Ovary (tissue), 9 donors: ENCODE data around the gene NIT1. TPM values are rescaled to one million over a fixed set of nuclear protein-coding genes. Genes with fewer than 3 reads are reported as not detected.
"Not testable (repeated sequence)": the region's sequence is repeated elsewhere in the genome, so short reads cannot be mapped to it uniquely, and the experiment has no call there.

Experiments used
- DNase-seq, 5 donors: peaks; one replicate each; pipeline ENCODE4 v3.0.0-alpha.2; 2019 to 2020
- H3K27ac ChIP-seq, 2 donors: fragments of 200-600 bp; one replicate each; pipeline versions ENCODE4 v1.5.1 to v1.8.0; 2019 to 2022
- H3K27me3 ChIP-seq: fragments of 200-600 bp; one replicate; pipeline ENCODE4 v1.8.0; 2022
- H3K36me3 ChIP-seq: fragments of 200-600 bp; sonication (generic); one replicate; pipeline ENCODE4 v1.5.1; 2019
- H3K4me1 ChIP-seq: one replicate; pipeline ENCODE4 v1.8.1; 2013; ENCODE audit warnings: mild to moderate bottlenecking, moderate library complexity; ENCODE audit not compliant: insufficient read depth
- H3K4me3 ChIP-seq: fragments of 200-600 bp; sonication (generic); one replicate; pipeline ENCODE4 v1.5.1; 2017
- H3K9me3 ChIP-seq, 2 donors: fragments of 200-600 bp in 1 of 2; sonication (generic) in 1 of 2; one replicate each; pipeline versions ENCODE4 v1.5.1 to v1.8.1; 2013 to 2019; ENCODE audit warnings: mild to moderate bottlenecking in 1 of 2, moderate library complexity in 1 of 2
- EP300 ChIP-seq: sonication (generic); formaldehyde crosslinking; IDR thresholded peaks from one replicate; pipeline ENCODE4 v1.6.1; 2017; ENCODE audit warnings: antibody characterized with exemption
- POLR2A ChIP-seq: fragments of 450-650 bp; IDR thresholded peaks from one replicate; pipeline ENCODE4 v1.6.1; 2017; ENCODE audit warnings: antibody characterized with exemption, mild to moderate bottlenecking, moderate library complexity
- WGBS, 3 donors: extraction: QIAGEN DNeasy Blood & Tissue Kit in 1 of 3; methylation state at CpG; one replicate each; pipeline versions ENCODE4 v1.1.5 to v1.1.7; 2013 to 2017; 5-methylcytosine and 5-hydroxymethylcytosine counted together
- intact Hi-C, 4 donors: fragments of 100-400 bp; cut with DNase I; formaldehyde crosslinking; loops; one replicate each; pipeline versions ENCODE4 v1.11.0 to v1.15.1; 2022 to 2023
- polyA plus RNA-seq, 2 donors: library from polyadenylated mRNA; stranded (reverse); fragments of 200-250 nt in 1 of 2; fragments of 350-450 nt in 1 of 2; fragmentation: Illumina TruSeq in 1 of 2; extraction: RNeasy Lipid Tissue Mini Kit (QIAGEN cat#74804) in 1 of 2; gene quantifications; one replicate each; pipeline ENCODE4 v1.2.3, GENCODE V29; 2013 to 2014
- total RNA-seq, 7 donors: library from RNA; depleted of rRNA in 2 of 7; stranded (reverse); fragments of >200 nt in 2 of 7; fragmentation: NEBNext Ultra II Directional in 3 of 7; extraction: Animal tissue kit (Norgen Biotek cat#: 25700) in 3 of 7; gene quantifications; one replicate each; pipeline versions ENCODE4 v1.1.0 to v1.2.4, GENCODE V29; 2016 to 2023
- TF ChIP-seq, protein P1 (sequence below), 3 donors: fragments of 450-650 bp in 2 of 3; fragments of 200-600 bp in 1 of 3; IDR thresholded peaks; one replicate each; pipeline versions ENCODE4 v1.5.1 to v1.8.0; 2016 to 2022; ENCODE audit warnings: antibody characterized with exemption in 3 of 3, mild to moderate bottlenecking in 1 of 3
- donor health status: DM: no; HTN: no; CAD: no; lungs with moderate emphysema.
- donor health status: DM: no; HTN: no; CAD: no.
- donor health status: Bipolar disorder and iron deficiency.
- donor health status: DM: yes; HTN: yes; CAD: no.
- donor health status: DM: no; HTN: no; CAD: no.
- donor health status: DM: yes; HTN: yes; CAD: no.

NIT1 gene
- total and polyA plus RNA-seq, 9 donors = 25.4 to 37.5 (median 36.6) TPM

DNA sequence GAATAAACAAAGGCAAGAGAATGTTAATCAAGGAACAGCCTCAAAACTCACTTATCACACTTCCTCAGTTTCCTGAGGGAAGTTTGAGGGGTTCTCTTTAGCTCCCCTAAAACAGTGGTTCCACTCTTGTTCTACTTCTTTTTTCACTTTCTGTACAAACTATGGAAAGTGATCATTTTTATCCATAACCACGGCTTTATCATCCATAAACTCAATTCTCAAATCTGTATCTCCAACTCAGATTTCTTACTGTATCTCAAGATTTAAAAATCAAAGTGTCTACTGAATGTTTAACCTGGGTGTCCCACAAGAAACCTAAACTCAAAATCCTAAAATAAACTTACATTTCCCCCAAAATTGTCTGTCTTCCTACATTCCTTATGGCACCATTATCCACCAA is 4.0 kb upstream of the NIT1 start:
- WGBS, 3 donors = 83 to 89% (median 84%) methylated on average over 1 of the region's 1 CpG
- DNase-seq = no peak
- TF ChIP-seq EP300 (no peak), POLR2A (no peak)
- TF ChIP-seq, protein P1, sequence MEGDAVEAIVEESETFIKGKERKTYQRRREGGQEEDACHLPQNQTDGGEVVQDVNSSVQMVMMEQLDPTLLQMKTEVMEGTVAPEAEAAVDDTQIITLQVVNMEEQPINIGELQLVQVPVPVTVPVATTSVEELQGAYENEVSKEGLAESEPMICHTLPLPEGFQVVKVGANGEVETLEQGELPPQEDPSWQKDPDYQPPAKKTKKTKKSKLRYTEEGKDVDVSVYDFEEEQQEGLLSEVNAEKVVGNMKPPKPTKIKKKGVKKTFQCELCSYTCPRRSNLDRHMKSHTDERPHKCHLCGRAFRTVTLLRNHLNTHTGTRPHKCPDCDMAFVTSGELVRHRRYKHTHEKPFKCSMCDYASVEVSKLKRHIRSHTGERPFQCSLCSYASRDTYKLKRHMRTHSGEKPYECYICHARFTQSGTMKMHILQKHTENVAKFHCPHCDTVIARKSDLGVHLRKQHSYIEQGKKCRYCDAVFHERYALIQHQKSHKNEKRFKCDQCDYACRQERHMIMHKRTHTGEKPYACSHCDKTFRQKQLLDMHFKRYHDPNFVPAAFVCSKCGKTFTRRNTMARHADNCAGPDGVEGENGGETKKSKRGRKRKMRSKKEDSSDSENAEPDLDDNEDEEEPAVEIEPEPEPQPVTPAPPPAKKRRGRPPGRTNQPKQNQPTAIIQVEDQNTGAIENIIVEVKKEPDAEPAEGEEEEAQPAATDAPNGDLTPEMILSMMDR (IDR thresholded peaks at IDR 0.05) = no peak
- intact Hi-C loops = no loop called here
- H3K4me1 ChIP-seq = peaks cover 13% of the 10 kb centered on the region
- H3K27me3 ChIP-seq = no peaks in the 10 kb centered on the region
- H3K9me3 ChIP-seq = no peaks in the 10 kb centered on the region
- no peaks in the 10 kb centered on the region for H3K36me3 ChIP-seq
- no peak overlapping the region for H3K4me3 ChIP-seq
- no peak overlapping the region for H3K27ac ChIP-seq

DNA sequence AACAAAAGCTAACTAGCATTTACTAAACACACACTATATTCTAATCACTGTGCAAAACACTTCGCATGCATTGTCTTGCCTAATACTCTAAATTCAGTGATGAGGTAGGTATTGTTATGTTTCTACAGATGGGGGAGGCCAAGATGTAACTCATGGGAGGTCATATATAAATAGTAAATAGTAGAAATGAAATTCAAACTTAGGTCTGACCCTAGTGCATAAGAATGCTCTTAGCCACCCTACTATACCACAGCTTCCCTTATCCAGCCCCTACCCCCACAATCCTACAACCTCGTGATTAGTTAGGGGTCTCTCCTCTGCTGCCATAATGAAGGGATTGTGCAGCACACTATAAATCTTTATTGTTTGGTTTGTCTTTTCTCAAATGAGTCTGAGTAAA is 3.3 kb upstream of the NIT1 start:
- Histone ChIP-seq H3K9me3 (no peaks in the 10 kb centered on the region), H3K27me3 (no peaks in the 10 kb centered on the region), H3K27ac (no peak overlapping the region), H3K36me3 (no peaks in the 10 kb centered on the region), H3K4me3 (no peak overlapping the region), H3K4me1 (peaks cover 19% of the 10 kb centered on the region)
- no peak for DNase-seq
- intact Hi-C loops = no loop called here
- TF ChIP-seq EP300 (no peak), POLR2A (no peak)
- TF ChIP-seq, protein P1 (IDR thresholded peaks at IDR 0.05) = no peak
- WGBS, 3 donors = 74 to 86% (median 86%) methylated on average over 2 of the region's 2 CpGs

DNA sequence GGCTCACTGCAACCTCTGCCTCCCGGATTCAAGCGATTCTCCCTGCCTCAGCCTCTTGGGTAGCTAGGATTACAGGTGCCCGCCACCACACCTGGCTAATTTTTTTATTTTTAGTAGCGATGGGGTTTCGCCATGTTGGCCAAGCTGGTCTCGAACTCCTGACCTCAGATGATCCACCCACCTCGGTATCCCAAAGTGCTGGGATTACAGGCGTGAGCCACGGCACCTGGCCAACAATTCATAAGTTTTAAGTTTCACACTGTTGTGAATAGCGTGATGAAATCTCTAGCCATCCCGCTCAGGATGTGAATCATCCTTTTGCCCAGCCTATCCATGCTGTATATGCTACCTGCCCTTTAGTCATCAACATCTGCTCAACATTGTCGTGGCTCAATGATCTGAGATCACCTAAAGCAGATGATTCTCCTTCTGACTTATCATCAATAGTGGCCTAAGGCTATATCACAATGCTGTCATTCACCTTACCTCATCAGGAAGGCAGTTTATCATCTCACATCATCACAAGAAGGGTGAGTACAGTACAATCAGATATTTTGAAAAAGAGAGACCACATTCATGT is 2.7 kb upstream of the NIT1 start:
- intact Hi-C loops = no loop called here
- peaks cover 23% of the 10 kb centered on the region for H3K4me1 ChIP-seq
- H3K27me3 ChIP-seq = no peaks in the 10 kb centered on the region
- H3K4me3 ChIP-seq = no peak overlapping the region
- H3K9me3 ChIP-seq = no peaks in the 10 kb centered on the region
- H3K36me3 ChIP-seq = no peaks in the 10 kb centered on the region
- no peak overlapping the region for H3K27ac ChIP-seq
- DNase-seq = no peak
- TF ChIP-seq, protein P1 (IDR thresholded peaks at IDR 0.05) = no peak
- TF ChIP-seq EP300 (no peak), POLR2A (no peak)
- 93 to 95% (median 93%) methylated on average over 12 of the region's 12 CpGs for WGBS, 3 donors

DNA sequence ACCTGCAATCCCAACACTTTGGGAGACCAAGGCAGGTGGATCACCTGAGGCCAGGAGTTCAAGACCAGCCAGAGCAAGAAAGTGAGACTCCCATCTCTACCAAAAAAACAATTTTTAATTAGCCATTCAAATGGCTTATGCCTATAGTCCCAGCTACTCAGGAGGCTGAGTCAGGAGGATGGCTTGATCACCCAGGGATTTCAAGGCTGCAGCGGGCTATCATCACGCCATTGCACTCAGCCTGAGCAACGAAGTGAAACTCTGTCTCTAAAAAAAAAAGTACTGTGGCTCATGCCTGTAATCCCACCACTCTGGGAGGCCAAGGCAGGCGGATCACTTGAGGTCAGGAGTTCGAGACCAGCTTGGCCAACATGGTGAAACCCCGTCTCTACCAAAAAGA is 1.9 kb upstream of the NIT1 start:
- WGBS, 3 donors = 83 to 85% (median 83%) methylated on average over 6 of the region's 6 CpGs
- H3K4me1 ChIP-seq = peaks cover 23% of the 10 kb centered on the region
- DNase-seq, H3K27me3 ChIP-seq, intact Hi-C loops, H3K27ac ChIP-seq, H3K9me3 ChIP-seq, H3K36me3 ChIP-seq, H3K4me3 ChIP-seq: not testable (repeated sequence)

DNA sequence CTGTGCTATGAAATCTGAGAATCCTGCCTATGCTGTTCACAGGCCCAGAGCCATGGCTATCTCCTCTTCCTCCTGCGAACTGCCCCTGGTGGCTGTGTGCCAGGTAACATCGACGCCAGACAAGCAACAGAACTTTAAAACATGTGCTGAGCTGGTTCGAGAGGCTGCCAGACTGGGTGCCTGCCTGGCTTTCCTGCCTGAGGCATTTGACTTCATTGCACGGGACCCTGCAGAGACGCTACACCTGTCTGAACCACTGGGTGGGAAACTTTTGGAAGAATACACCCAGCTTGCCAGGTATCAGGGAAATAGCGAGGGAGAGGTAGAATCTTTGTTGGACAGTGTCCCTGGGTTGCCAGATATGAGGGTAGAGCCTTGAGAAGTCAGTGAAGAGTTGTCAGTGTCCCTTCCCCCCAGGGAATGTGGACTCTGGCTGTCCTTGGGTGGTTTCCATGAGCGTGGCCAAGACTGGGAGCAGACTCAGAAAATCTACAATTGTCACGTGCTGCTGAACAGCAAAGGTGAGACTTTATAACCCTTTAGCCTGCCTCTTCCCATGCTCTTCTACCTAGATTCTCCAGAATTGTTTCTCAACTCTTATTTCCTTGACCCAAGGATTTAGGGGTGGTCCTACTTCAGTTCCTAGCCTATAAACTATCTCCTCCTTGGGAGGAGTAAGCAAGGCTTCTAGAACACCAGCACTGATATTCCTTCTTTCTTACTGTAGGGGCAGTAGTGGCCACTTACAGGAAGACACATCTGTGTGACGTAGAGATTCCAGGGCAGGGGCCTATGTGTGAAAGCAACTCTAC is 1.4 kb downstream of the NIT1 start:
- peak overlapping the region in 1 of 2 donors; percentile 16 for H3K27ac ChIP-seq
- no peaks in the 10 kb centered on the region for H3K27me3 ChIP-seq
- H3K4me1 ChIP-seq = peaks cover 23% of the 10 kb centered on the region
- DNase-seq = peak in 3 of 5 donors; percentile 49 to 69 (median 49)
- TF ChIP-seq EP300 (no peak), POLR2A (no peak)
- TF ChIP-seq, protein P1 (IDR thresholded peaks at IDR 0.05) = peak in 1 of 3 donors; percentile 11
- no peaks in the 10 kb centered on the region for H3K36me3 ChIP-seq
- peak overlapping the region; percentile 87 for H3K4me3 ChIP-seq
- intact Hi-C loops = no loop called here
- H3K9me3 ChIP-seq = no peaks in the 10 kb centered on the region
- 17 to 30% (median 23%) methylated on average over 10 of the region's 10 CpGs for WGBS, 3 donors
